ENCODE data around the gene ASIP.

DNA sequence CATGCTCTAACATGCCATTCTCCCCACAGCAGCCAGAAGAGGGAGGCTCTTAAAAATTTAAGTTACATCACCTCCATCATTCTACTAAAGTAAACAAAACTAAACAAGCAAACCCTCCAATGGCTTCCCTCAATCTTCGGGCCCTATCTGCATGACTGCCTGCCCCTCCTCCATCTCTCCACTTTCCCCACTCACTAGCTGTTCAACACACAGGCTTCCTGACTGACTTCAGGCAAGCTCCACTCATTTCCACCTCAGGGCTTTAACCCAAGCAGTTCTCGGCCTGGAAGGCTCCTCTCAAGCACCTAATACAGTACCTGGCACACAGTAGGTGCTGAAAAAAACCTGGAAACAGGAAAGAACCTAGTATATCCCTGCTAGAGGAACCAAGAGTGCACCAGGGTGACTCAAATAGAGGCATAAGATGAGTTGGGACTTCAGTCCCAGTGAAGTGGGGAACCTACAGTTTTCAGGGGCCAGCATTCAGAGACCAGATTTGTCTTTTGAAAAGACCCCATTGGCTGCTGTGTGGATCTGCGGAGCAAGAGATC, 59.1 kb downstream of the ASIP start:
- TF ChIP-seq TCF7L2 (IDR thresholded peaks at IDR 0.05; ENCODE audit: low read depth, low read length) (no peak), ZSCAN12 (CRISPR knock-in tag; IDR thresholded peaks at IDR 0.05) (no peak), ZNF253 (CRISPR knock-in tag; IDR thresholded peaks at IDR 0.05; ENCODE audit: borderline replicate concordance) (no peak), ARHGAP35 (CRISPR knock-in tag; IDR thresholded peaks at IDR 0.05; ENCODE audit: borderline replicate concordance) (no peak), MYC (CRISPR knock-in tag; IDR thresholded peaks at IDR 0.05; ENCODE audit: borderline replicate concordance) (no peak), ZNF629 (CRISPR knock-in tag; conservative IDR thresholded peaks at IDR 0.05) (no peak), SMARCC2 (IDR thresholded peaks at IDR 0.05) (no peak)
- TF ChIP-seq, protein P1, sequence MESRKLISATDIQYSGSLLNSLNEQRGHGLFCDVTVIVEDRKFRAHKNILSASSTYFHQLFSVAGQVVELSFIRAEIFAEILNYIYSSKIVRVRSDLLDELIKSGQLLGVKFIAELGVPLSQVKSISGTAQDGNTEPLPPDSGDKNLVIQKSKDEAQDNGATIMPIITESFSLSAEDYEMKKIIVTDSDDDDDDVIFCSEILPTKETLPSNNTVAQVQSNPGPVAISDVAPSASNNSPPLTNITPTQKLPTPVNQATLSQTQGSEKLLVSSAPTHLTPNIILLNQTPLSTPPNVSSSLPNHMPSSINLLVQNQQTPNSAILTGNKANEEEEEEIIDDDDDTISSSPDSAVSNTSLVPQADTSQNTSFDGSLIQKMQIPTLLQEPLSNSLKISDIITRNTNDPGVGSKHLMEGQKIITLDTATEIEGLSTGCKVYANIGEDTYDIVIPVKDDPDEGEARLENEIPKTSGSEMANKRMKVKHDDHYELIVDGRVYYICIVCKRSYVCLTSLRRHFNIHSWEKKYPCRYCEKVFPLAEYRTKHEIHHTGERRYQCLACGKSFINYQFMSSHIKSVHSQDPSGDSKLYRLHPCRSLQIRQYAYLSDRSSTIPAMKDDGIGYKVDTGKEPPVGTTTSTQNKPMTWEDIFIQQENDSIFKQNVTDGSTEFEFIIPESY (CRISPR knock-in tag; IDR thresholded peaks at IDR 0.05), result no peak

All from HepG2 (cell line).